DND-41 (cell line): ENCODE measurements around the gene NPR1.
A peak's percentile ranks its signal among the peaks of the same experiment; 100 is the strongest.

Source experiments
- ATAC-seq: fragments of 200-7000 bp; cut with Tn5 transposase; 3 replicates; pipeline ENCODE4 v1.9.1; 2021; ENCODE audit warnings: low read depth; ENCODE audit not compliant: insufficient read depth
- DNase-seq: peaks from one replicate; pipeline ENCODE4 v3.0.0-alpha.2; 2020
- H2AFZ ChIP-seq: 2 replicates; pipeline ENCODE4 v1.6.0; 2012; ENCODE audit warnings: low read depth, low read length
- H3K27ac ChIP-seq: 2 replicates; pipeline ENCODE4 v1.5.1; 2012; ENCODE audit warnings: low read length, inconsistent platforms
- H3K27me3 ChIP-seq: fragments of 200-600 bp; sonication (generic); 2 replicates; pipeline ENCODE4 v1.6.0; 2012; ENCODE audit warnings: low read length, mild to moderate bottlenecking, inconsistent platforms; ENCODE audit not compliant: insufficient read depth, poor library complexity
- H3K36me3 ChIP-seq: 2 replicates; pipeline ENCODE4 v1.5.1; 2012; ENCODE audit warnings: low read length, inconsistent platforms; ENCODE audit not compliant: insufficient read depth
- H3K4me1 ChIP-seq: 2 replicates; pipeline ENCODE4 v1.5.1; 2012; ENCODE audit warnings: mild to moderate bottlenecking, low read length; ENCODE audit not compliant: insufficient read depth
- H3K4me2 ChIP-seq: 2 replicates; pipeline ENCODE4 v1.6.0; 2012; ENCODE audit warnings: mild to moderate bottlenecking, moderate library complexity, low read length, inconsistent platforms; ENCODE audit not compliant: insufficient read depth
- H3K4me3 ChIP-seq, 2 experiments: fragments of 200-600 bp in 1 of 2; shearing (Covaris generic) in 1 of 2; 2 replicates each; pipeline ENCODE4 v1.5.1; 2012 to 2016; ENCODE audit warnings: inconsistent platforms in 2 of 2, low read length in 2 of 2, mild to moderate bottlenecking in 2 of 2, low read depth in 1 of 2, moderate library complexity in 1 of 2
- H3K79me2 ChIP-seq: 2 replicates; pipeline ENCODE4 v1.6.0; 2012; ENCODE audit warnings: low read length, inconsistent platforms; ENCODE audit not compliant: insufficient read depth
- H3K9ac ChIP-seq: 2 replicates; pipeline ENCODE4 v1.6.0; 2012; ENCODE audit warnings: low read depth, mild to moderate bottlenecking, inconsistent platforms, low read length, moderate library complexity
- H3K9me3 ChIP-seq: 2 replicates; pipeline ENCODE4 v1.5.1; 2012; ENCODE audit warnings: low read length, moderate library complexity, mild to moderate bottlenecking, inconsistent platforms; ENCODE audit not compliant: insufficient read depth, severe bottlenecking
- H4K20me1 ChIP-seq: 2 replicates; pipeline ENCODE4 v1.6.0; 2012; ENCODE audit warnings: low read length; ENCODE audit not compliant: insufficient read depth
- CTCF ChIP-seq: IDR thresholded peaks from 2 replicates; pipeline ENCODE4 v1.5.1; 2012; ENCODE audit warnings: borderline replicate concordance, low read length, moderate library complexity, mild to moderate bottlenecking; ENCODE audit not compliant: poor library complexity, severe bottlenecking; ENCODE audit errors: extremely low read depth
- EZH2 ChIP-seq: IDR thresholded peaks from 3 replicates; pipeline ENCODE4 v1.6.1; 2012; ENCODE audit warnings: borderline replicate concordance, low read depth, mild to moderate bottlenecking, moderate library complexity, low read length, inconsistent platforms; ENCODE audit not compliant: severe bottlenecking

NPR1 gene

GRCh38 chr1:153630384-153630783 is 48.1 kb upstream of the NPR1 start:
- peaks cover 2% of the 10 kb centered on the region; the same call in 1 of the 2 replicates for H3K36me3 ChIP-seq
- H3K9me3 ChIP-seq: no peaks in the 10 kb centered on the region
- H4K20me1 ChIP-seq: 0 out of 2 replicates have a peak, but pooled peaks cover 2% of the 10 kb centered on the region
- peaks cover 15% of the 10 kb centered on the region for H3K79me2 ChIP-seq
- peaks cover 12% of the 10 kb centered on the region for H3K4me1 ChIP-seq
- DNase-seq (no peak), ATAC-seq (no peak)
- no peak overlapping the region for H3K4me2 ChIP-seq
- no peak overlapping the region for H2AFZ ChIP-seq
- no peaks in the 10 kb centered on the region for H3K27me3 ChIP-seq
- no peak overlapping the region for H3K9ac ChIP-seq
- TF ChIP-seq EZH2 (no peak), CTCF (no peak)
- H3K4me3 ChIP-seq: no peak overlapping the region
- H3K27ac ChIP-seq: no peak overlapping the region

- Histone ChIP-seq H3K36me3 (peaks cover 11% of the 10 kb centered on the region), H3K27ac (no peak overlapping the region), H3K79me2 (peaks cover 24% of the 10 kb centered on the region), H3K4me1 (peaks cover 21% of the 10 kb centered on the region), H2AFZ (no peak overlapping the region), H3K9me3 (no peaks in the 10 kb centered on the region), H4K20me1 (peaks cover 5% of the 10 kb centered on the region; the same call in 1 of the 2 replicates), H3K4me2 (no peak overlapping the region), H3K9ac (no peak overlapping the region), H3K4me3 (no peak overlapping the region), H3K27me3 (no peaks in the 10 kb centered on the region)
- no peak for DNase-seq
- TF ChIP-seq CTCF: no peak
- no peak for TF ChIP-seq EZH2
- ATAC-seq: no peak
Measured at GRCh38 chr1:153631047-153632022, 47.2 kb upstream of the NPR1 start.

GRCh38 chr1:153633161-153633753 is 45.2 kb upstream of the NPR1 start:
- peak overlapping the region; percentile 92; the same call in 1 of the 2 replicates for H3K9ac ChIP-seq

More at GRCh38 chr1:153633161-153633753, 45.2 kb upstream of the NPR1 start:
- DNase-seq (no peak), ATAC-seq (no peak)
- H3K9me3 ChIP-seq: no peaks in the 10 kb centered on the region
- H3K4me1 ChIP-seq: peaks cover 30% of the 10 kb centered on the region
- peak overlapping the region in 1 of 2 experiments; percentile 61; a peak in 2 of 4 replicates for H3K4me3 ChIP-seq
- H3K27ac ChIP-seq: no peak overlapping the region
- H3K79me2 ChIP-seq: peaks cover 43% of the 10 kb centered on the region
- H3K27me3 ChIP-seq: no peaks in the 10 kb centered on the region
- H2AFZ ChIP-seq: peak overlapping the region; percentile 60
- H3K4me2 ChIP-seq: peak overlapping the region; percentile 48; the same call in 1 of the 2 replicates
- no peak for TF ChIP-seq CTCF
- TF ChIP-seq EZH2: no peak
- H4K20me1 ChIP-seq: peaks cover 19% of the 10 kb centered on the region; the same call in 1 of the 2 replicates
- H3K36me3 ChIP-seq: peaks cover 31% of the 10 kb centered on the region
